GM18498 (cell line): ENCODE measurements around the gene SYT2.
"Not testable (repeated sequence)": the region's sequence is repeated elsewhere in the genome, so short reads cannot be mapped to it uniquely, and the experiment has no call there.

ENCODE experiments used
- ATAC-seq: cut with Tn5 transposase; IDR thresholded peaks from one replicate; pipeline ENCODE4 v1.9.1; 2021; ENCODE audit warnings: mild to moderate bottlenecking, moderate library complexity; ENCODE audit not compliant: unreplicated experiment

SYT2 gene

DNA sequence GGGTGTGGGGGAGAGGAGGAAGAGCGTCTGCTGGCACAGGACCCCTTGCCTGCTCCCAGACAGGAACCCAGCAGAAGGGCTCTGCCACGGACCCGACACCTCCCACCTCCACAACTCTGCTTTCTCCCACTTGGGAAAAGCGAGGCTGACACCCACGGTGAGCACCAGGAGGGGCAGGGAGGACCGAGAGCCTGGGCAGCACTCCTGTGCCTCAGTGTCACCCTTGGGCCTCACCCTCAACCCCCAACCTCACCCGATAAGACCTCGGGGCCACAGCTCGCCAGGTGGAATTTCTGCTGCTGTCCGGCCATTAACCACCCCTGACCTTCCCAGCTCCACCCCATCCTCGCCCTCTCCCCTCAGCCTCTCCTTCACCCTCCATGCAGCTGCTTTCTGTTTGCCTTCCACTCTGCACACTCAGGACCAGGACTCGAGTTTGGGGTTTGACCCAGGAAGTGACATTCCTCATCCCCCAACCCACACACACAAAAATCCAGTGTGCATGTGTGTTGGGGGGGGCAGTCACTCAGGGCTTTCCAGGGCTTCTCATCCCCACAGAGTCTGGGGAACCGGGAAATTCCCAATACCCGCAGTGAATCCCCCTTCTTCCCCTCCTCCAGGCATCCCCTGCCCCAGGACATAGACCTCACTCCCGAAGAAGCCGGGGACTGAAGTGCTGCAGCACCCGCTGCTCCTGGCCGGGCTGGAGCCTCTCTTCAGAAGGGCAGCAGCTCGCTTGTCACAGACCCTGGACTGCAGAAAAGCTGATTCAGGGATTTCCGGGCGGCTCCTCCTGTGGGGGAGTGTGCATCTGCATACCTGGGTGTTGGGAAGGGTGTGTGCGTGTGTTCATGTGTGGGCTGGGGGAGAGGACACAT is 65.8 kb downstream of the SYT2 start:
- ATAC-seq = no peak

DNA sequence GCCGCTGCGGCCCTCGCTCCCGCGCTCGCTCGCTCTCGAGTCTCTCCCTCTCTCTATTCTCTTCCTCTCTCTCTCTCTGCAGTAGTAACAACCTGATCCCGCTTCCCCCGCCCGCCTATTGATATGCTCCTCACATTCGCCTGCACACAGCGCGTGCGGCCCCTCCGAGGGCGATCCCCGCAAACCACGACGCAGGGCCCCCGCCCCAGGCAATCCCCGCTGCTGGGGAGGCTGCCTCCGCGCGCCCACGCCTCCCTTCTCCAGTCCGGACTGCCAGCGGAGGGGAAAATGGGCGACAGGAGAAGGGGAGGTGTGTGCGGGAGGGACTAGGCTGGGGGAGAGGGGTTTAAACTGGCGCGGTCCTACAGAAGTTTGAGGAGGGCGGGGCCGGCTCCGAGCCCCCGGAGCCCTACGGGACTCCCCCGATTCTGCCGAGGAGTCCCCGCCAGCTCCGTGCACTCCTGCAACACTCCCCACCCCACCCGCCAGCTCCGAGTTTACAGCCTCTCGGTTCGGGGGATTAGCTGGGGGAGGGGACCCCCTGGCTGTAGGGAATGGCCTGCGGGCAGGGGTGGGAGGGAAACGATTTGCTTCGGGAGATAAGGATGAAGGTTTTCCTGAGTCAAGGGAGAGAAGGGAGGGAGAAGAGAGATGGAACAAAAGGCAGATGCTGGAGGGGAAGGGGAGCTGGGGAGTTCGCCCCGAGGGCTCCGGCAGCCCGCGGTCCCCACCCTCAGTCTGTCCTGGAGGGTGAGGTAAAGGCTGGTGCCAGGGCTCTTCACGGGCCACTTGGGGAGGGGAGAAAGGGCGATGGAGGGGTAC is 66.6 kb downstream of the SYT2 start:
- ATAC-seq = no peak

DNA sequence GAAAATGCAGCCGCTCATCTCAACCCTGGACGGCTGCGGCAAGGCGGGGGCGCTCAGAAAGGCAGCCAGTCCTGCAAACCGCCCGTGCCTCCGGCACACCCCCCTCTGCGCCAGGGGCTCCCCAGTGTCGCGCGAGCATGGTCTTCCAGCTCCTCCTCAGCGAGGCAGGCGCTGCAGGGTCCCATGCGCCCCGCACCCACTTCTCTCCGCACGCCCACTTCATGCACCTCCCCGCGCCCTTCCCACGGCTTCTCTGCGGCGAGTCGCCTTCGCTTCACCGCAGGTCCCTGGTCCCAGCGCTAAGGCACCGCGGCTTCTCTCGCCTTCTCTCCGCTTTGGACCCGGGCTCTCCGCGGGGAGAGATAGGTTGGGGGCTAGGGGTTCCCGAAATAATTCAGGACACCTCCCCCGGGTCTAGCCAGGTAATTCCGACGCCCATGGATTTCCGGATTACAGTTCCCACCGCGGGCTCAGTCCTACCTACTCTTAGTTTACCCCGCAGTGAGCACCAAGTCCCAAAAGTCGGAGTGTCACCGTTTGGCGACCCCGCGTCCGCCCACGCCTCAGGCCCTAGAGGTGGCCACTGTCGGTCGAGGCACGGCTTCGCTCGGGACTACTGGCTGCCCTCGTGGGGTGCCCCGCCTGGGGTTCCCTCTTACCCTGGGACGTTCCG is 67.5 kb downstream of the SYT2 start:
- no peak for ATAC-seq

DNA sequence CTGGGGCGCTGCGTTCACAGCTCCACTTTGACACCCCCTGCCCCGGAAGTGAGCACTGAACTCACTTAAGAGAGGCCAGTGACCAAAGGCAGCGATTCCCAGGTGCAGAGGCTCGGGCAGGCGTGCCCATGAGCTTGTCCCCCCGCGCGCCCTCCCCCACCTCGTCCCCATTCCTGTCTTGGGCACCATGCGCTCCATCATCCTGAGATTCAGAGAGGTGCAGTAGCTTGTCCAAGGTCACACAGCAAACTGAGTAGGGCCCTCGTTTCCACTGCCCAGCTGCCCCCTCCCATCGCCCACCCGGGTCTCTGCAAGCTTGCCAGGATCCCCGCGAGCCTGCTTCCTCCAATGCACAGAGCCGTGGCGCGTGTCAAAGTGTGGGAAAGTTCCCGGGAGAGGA is 68.0 kb downstream of the SYT2 start:
- ATAC-seq = no peak

DNA sequence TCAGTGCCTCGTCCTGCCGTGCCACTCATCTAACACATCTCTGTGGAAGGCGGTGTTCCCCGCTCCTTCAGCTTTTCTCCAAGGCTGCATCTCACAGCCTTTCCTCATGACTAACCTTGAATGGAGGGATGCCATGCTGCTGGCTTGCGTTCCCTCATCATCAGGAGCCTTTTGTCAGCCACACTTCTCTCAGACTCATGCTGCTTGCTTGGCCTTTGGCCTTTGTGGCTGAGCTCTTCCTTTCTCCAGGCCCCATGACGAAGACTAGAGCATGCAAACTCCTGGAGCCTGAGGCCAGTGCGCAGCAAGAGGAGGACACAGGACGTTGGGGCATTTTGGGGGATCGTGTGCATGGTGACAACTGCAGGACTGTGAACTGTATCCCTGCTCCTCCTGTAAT is 70.8 kb downstream of the SYT2 start:
- no peak for ATAC-seq

DNA sequence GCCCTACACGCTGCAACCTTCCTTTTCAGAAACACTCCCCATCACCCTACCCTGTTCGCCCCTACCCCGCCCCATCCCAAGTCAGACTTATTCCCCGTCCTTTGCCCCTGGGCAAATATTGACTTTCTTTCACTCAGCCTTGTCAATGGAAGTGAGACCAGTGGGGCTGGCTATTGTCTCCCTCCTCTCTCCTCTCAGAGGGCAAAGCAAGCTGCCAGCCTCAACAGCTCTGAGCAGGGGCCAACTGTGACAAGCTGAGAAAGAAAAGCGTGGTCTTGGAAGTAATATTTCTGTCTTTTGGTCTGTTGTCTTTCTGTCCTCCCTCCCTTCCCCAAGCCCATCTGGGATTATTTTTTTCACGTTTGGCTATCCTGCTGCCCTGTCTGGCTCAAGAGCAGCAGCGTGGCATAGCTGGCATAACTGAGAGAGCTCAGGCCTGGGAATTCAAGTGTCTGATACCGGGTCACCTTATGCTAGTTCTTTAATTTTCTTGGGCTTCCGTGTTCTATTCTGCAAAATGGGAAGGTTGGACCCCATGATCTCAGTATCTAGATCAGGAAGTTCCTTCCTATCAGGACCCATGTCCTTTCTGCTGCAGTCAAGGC is 71.5 kb downstream of the SYT2 start:
- ATAC-seq = not testable (repeated sequence)

DNA sequence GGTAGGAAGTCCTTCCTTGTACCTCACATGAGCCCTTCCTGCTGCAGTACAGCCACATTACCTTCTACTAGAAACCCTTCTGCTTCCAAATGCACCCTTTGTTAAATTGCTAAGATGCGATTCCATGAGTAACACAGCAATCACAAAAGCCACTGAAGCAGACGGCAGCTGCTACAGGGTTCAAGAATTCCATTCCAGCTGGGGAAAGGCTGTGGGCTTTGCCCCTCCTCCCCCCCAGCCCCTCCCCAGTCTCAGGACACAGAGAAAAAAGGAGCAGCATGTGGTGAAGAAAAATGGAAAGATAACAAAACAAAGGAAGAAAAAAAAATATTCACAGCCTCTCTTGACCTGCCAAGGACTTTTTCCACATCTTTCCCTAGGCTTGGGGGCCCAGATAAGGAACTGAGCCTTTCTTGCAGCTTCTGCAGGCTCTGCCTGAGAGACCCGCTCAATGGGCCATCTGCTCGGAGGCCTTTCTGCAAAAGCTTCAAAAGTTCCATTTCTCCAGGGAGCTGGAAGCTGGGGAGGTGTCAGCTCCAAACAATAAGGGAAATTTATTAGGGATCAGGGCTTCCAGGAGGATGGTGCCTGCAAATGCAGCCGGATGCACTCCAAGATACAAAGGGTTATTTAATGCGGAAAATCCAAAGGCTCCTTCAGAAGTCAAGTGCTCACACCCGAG is 72.1 kb downstream of the SYT2 start:
- no peak for ATAC-seq

DNA sequence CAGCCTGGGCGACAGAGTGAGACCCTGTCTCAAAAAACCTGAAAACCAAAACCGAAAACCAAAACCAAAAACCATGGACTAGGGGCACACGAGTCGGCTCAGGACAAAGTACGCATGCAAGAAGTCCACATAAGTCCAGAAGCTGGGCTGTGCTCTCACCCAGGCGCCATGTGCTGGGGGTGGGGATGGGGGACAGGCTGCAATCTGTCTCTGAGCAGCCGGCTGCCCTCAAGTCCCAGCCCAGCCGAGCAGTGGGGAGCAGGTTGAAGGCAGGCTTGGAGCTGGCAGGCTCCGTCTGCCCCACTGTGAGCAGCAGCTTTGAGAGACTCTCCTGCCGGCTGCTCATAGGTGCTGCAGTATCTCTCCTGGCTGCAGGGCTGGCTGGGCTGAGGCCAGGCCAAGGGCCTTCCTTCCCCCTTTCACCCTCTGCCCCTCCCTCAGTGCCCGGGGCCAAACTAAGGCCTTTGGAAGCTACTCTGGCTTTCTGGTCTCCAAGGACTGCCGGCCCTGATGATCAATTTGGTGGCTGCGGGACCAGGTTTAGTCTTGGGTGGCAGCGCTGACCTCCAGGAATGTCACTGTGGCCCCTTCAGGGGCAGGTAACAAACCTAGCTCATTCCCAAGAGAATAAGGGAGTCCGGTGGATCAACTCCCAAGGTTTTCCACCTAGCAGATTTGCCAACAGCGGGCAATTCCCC is 72.8 kb downstream of the SYT2 start:
- not testable (repeated sequence) for ATAC-seq

DNA sequence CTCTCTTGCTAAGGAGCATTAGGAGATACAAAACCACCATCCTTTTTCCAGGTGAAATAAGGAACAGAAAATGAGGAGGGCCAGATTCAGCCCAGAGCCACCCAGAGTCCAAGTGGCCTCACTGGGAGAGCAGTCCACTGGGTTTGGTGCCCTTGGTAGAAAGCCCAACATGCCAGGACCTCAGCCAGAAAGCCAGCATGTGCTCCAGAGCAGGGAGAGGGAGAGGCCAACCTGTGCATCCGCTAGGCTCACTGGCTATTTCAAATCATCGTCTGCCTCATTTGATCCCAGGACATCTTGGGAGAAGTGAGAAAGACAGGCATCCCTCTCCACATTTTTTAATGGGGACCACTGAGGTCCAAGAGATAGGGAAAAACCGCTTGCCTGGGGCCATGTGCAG is 74.1 kb downstream of the SYT2 start:
- ATAC-seq = not testable (repeated sequence)

DNA sequence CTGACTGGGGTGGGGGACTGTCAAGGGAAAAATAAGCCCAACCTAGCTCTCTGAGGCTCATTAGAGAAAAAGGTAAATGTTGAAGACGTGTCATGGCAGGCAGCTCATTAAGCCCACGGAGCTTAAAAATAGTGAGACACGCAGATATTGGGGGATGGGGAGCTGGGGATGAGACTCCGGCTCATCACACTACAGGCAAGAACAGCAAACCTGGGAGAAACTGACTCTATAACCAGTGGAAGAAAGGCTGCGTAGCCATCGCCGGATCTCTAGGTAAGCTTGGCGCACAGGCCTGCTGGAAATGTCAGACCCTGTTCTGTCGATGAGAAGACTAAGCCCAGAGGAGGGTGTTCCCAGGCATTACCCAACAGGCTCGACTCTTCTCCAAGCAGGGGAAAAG is 78.0 kb downstream of the SYT2 start:
- ATAC-seq = no peak

DNA sequence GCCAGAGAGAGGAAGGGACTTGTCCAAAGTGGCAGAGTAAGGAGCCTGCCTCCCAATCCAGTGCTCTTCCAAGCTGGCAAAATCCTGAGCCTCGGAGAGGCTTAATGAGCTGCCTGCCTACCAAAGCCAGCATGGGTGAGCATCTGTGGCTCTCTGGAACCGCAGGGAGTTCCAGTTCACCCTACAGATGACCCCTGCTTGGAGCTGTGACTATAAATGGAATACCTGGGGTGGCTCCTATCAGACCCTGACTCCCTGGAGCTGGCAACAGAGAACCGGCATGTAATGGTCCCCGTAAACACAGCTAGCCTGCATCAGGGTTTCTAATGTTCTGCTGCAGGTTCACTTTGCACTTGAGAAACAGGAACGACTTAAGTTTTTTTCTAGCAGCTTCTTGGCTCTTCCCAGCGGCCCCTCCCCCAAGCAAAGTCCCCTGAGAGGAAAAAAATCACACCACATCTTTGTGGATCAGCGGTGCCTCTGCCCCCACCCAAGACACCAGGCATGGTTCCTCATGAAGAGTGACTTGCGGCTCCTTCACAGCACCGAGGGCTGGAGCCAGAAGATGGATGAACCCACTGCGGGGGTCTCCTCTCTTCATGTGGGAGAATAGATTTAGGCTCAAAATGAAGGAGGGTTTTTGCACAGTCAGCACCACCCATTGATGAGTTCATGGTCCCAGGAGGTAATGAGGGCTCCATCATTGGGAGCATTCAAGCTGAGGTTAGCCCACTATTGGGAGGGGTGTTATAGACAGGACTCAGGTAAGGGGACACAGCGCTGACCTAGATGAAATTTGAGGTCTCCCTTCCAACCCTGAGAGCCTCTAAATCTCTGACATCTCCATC is 79.0 kb downstream of the SYT2 start:
- no peak for ATAC-seq

DNA sequence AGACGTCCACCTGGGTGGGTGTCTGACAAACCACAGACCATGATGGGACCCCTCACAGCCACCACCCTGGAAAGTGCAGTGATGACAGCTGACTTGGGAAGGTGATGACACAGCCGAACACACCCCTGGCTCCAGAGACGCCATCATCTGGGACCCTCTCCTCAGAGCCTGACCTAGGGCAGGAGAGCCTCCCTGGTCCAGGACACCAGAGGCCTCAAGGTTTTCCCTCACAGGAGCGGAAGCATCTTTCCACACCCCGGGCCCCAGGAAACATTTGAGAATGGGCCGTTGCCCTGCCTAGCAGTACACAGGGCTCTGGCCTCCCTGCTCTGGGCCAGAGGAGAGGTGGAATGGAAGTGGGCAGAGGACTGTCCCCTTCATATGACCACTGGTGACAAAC is 79.7 kb downstream of the SYT2 start:
- no peak for ATAC-seq

DNA sequence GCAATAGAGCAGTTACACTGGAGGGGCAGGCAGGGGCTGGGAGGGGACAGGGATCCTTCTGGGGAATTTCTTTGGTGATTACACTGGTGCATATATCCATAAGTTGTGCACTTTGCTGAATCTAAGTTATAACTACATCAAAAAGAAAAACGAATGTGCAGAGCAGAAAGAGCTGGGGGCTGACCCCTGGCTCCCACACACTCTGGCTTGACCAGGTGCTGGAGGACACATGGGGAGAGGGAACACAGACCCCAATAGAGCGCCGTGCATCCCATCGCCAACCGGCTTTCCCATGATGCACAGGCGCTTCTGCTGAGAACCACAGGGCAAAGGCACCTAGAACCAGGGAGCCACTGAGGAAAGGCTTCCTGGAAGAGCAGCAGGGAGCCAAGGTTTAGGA is 80.2 kb downstream of the SYT2 start:
- not testable (repeated sequence) for ATAC-seq

DNA sequence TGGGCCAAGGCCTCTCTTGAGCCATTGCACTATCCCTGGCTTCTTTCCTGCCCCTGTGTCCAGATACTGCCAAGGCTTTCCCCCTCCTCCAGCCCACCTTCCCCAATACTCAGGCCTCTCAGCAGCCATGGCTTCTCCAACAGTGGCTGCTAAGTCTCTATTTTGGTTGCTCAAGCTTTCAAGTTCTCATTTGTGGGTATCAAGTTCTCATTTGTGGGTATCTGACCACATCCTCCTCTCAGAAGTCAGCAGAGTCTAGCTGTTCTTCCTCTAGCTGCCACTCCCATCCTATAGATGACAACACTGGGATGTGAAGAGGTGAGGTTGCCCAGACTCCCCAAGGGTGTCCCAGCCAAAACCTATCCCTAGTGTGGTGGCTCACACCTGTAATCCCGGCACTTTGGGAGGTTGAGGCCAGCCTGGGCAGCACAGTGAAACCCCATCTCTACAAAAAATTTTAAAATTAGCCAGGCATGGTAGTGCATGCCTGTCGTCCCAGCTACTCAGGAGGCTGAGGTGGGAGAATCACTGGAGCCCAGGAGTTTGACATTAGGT is 80.9 kb downstream of the SYT2 start:
- ATAC-seq = peak; percentile 86

DNA sequence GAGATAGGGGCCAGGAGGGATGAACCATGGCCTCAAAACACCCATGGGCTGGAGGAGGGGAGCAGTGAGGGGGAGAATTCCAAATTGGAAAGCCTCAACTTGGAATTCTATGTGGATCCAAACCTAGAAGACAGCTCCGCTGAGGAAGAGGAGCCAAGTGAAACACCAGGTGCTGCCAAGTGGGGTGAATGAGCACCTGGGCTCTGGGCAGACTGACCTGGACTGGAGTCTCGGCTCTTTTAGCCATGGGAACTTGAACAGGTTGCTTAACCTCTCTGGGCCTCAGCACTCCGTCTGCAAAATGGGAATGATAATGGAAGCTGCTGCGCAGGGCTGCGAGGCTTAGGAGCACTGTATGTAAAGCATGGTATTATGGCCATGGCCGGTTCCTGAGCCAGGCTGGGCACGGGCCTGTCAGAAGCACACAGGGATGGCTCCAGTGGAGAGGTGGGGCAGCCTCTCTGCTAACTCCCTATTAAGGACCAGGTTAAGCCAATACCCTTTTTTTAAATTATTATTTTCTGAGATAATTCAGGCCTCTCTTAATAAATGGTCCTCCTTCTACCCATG is 81.5 kb downstream of the SYT2 start:
- no peak for ATAC-seq

DNA sequence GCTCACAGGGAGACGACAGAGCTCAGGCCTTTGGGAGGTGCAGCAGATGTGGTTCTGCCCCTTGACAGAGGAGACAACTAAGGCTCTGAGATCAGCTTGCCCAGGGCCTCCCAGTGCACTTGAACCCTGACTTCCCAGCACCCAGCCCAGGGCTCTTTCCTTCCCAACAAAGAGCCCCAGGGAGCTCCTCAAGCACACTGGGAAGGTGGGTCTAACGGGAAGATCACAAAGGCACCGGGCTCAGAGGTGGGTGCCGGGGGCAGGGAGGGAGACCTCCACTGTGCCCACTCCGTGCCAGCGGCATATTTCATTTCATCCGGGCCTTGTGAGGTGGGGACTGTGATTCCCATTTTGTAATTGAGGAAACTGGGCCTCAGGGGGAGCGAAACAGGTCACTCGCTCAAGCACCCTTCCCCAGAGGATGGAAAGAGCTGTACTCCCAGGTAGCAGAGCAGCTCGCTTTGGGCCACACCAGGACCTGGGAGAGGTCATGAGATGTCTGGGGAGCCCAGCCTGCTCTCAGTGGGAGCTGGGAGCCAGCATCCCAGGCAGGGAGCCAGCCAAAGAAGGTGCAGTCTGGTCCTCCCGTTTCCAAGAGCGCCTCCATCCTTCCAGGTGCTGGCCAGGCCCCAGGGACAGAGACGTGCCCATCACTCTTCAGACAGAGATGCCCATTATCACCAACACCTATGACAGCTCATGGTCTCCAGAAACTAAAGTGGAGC is 82.3 kb downstream of the SYT2 start:
- ATAC-seq = no peak

DNA sequence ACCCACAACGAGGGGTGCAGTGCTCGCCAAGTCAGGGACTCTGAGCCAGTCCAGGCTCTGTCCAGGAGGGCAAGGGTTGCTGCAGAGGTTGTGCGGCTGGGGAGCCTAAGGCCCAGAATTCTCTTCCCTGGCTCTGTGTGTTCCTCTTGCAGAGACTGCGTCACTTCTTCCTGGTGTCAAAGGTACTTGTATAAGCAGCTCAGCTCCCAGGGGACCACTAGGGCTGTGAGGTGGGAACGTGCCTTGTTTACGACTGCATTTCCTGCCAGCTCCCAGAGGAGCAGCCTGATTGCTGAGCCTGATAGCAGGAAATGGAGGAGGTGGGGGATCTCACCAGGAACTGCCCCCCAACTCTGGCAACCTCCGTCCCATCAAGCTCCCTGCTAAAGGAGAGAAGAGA is 83.2 kb downstream of the SYT2 start:
- not testable (repeated sequence) for ATAC-seq
